GM21529 (cell line): ENCODE measurements around the gene XYLT1.
"Not testable (repeated sequence)": the region's sequence is repeated elsewhere in the genome, so short reads cannot be mapped to it uniquely, and the experiment has no call there.

Experiments
- ATAC-seq: cut with Tn5 transposase; IDR thresholded peaks from one replicate; pipeline ENCODE4 v1.9.1; 2021; ENCODE audit not compliant: unreplicated experiment

The XYLT1 gene

GRCh38 chr16:17340804-17341203, 130.0 kb downstream of the XYLT1 start:
- ATAC-seq = no peak

DNA sequence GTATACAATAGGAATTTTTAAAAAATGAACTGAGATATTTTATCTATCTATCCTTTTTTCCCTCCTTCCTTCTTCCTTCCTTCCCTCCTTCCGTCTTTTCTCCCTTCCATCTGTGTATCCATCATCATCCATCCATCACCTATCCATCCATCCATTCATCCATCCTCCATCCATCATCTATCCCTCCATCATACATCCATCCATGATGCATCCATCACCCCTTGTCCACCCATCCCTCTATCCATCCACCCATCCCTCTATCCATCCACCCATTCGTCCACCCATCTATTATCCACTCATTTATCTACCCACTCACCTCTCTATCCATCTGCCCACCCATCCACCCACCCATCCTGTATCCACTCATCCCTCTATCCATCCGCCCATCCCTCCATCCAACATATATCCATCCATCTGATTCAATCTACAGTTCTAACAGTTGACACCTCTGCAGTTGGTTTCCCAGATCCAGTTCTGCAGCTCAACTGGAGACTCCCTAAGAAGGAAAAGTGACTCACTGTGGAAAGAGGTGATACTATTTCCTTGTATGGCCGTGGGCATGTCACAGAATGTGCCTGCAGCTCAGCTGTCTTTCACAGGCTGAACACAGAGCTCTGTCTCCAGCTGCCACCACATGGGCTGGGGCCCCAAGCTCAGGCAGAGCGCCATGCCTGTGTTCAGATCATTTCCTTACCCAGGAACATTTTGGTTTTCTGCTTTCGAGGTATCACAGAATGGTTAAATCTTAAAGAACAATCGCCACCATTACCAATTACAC, 130.8 kb downstream of the XYLT1 start:
- no peak for ATAC-seq

DNA sequence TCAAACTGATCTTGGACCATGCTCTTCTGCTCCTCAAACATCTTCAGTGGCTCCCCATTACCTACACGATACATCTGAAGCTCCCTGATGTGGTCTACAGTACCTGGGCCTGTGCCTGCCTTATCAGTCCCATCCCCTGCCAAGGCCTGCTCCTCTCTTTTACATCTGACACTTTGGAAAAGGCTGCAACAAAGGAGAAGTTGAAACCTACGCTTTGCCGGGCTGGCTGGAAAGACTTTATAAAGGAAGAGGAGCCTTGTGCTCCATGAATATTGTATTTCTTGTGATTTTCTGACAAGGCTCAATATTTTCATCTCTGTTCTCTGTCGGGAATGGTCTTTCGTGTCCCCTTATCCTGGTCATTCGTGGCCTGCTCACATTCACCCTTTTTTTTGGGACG, 132.5 kb downstream of the XYLT1 start:
- ATAC-seq = no peak

- ATAC-seq = no peak
These were observed 134.2 kb downstream of the XYLT1 start for GRCh38 chr16:17336530-17336900.

- no peak for ATAC-seq
These were observed 134.8 kb downstream of the XYLT1 start for GRCh38 chr16:17335826-17336529.

- not testable (repeated sequence) for ATAC-seq
These were observed 135.4 kb downstream of the XYLT1 start for GRCh38 chr16:17335406-17335805.

DNA sequence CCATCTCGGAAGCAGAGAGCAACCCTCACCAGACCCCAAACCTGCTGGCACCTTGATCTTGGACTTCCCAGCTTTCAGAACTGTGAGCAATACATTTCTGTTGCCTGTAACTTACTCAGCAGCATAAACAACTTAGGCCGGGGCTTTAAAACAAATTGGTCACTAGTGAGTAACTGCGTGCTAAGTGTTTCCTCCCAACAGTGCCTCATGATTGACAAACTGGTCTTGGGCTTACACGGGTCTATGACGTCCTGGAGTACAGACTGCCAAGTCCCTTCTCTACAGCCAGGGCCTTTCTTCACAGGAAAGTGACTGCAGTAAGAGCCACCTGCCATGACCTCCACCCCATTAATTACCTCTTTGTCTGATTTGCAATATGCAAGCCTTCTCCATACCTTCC, 136.7 kb downstream of the XYLT1 start:
- no peak for ATAC-seq

- ATAC-seq = no peak
These were observed 137.5 kb downstream of the XYLT1 start for GRCh38 chr16:17333229-17333628.

- no peak for ATAC-seq
These were observed 138.8 kb downstream of the XYLT1 start for GRCh38 chr16:17331991-17332390.

DNA sequence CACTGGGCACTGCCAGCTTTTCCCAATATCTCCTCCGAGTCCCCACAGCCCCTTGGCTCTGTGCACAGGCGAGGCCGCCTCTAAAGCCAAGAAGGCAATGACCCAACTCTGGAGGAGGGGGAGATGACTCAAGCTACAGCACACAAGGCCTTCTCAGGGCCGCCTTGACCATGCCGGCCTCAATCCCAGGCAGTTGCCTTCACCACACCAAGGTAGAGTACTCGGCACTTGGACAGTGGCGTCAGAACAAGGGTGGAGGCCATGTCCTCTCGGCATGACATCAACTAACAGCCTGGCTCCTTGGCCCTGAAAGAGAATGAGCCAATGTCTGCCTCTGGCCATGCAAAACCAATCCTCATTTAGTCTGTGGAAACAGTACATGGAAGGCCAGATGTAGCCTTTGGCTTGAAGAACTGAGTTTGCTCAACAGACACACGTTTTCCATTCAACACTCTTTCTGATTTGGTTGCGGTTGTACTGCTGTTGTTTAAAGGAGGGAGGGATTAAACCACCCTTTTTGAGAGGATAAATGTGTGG, 139.6 kb downstream of the XYLT1 start:
- ATAC-seq = no peak

GRCh38 chr16:17330044-17330443, 140.7 kb downstream of the XYLT1 start:
- ATAC-seq = no peak

DNA sequence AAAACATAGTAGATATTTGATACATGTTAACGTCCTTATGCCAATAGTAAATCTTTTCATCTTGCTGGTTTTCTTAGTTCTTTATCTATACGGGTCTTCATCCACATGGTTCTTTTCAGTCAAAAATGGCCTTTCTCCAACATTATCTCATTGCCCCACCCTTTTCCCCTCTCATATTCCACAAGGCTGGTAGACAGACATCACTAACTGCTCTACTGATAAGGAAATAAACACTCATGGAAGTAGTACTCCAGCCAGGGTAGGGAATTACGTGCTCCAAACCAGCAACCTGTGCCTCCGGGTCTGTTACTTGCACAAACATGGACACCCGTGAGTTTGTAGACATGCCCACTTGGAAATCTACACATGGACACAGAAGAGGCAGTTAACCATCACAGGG, 141.4 kb downstream of the XYLT1 start:
- ATAC-seq = no peak

- ATAC-seq = no peak
These were observed 141.8 kb downstream of the XYLT1 start for GRCh38 chr16:17328932-17329331.

DNA sequence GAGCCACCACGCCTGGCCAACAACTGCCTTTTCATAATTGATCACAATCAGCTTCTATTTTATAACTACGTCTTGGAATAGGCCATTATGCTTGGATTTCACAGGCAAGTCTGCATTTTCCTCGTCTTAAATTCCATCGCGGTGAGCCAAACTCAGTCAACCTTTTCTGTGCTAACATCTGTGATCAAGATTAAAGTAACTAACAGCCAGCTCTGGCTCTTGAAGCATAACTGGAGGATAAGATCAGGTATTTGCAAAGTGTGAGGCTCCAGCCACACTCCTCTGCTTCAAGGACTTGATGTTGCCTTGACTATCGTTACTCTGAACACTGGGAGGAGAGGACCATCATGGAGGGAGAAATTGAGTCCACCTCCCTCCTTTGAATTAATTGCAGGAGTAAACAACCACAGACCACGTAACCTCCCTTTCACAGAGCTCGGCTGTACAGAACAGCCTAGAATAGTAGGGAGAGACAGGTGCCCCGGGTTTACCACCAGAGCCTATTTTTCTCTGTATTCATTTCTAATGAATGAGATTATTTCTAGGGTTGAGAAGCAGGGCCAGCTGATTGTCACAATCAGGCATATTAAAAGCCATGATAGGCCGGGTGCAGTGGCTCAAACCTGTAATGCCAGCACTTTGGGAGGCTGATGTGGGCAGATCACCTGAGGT, 143.0 kb downstream of the XYLT1 start:
- no peak for ATAC-seq

DNA sequence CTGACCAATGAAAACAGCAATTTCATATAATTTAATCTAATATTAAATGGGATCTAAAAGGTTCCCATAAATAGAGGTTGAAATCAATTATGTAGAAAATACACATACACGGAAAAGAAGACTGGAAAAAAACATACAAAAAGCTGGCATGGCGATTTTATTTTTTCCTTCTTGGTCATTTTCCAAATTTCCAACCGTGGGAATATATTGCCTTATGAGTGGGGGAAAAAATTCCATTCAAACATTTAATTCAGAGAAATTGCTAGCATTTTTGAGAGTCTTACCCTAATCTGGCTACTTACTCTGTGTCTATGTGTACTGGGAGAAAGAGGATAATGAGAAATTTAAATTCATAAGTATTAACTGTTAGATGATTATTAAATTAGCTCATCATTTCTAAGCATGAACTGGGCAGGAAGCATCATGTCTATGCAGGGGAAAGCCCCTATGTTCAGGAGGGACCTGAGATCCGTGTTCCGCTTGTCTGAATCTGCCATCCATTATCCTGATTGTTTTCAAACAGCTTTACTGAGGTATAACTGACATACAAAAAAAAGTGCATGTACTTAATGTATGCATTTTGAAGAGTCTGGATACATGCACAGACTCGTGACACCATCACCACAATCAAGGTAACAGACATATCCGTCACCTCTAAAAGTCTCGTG, 145.2 kb downstream of the XYLT1 start:
- no peak for ATAC-seq

DNA sequence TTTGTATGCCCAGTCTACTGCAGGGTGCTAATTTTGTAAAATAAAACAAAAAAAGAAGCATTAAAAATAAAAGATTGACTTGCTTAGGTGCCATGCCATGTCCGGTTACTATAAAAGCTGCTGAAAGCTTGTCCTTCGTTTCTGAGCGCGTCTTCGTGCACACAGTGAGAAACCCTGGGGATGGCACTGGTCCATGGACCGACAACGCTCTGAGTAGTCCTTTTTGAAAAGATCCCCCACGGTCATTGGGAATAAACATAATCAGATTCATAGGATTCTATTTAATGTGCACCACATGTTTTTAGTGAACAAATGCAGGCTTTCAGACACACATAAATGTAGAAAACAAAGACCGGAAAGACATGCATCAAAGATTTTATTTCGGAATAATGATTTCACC, 146.3 kb downstream of the XYLT1 start:
- no peak for ATAC-seq

DNA sequence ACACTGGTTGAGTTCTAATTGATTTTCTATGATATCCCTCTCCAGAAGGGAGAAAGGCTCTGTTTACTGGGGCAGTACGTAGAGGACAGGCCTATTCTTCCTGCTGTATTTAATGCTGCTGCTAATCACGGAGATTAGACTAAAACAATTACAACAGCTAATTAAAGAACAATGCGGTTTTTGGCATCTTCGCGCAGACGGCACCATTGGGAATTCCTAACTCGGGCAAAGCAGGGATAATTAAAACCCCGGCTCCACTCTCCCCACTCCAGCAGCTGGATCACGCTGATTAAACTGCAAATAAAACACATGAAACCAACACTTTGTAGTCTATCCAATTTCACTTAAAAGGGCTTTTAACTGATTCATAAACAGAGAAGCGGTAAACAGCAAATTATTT, 147.6 kb downstream of the XYLT1 start:
- ATAC-seq = no peak

GRCh38 chr16:17321824-17322223, 148.9 kb downstream of the XYLT1 start:
- no peak for ATAC-seq

DNA sequence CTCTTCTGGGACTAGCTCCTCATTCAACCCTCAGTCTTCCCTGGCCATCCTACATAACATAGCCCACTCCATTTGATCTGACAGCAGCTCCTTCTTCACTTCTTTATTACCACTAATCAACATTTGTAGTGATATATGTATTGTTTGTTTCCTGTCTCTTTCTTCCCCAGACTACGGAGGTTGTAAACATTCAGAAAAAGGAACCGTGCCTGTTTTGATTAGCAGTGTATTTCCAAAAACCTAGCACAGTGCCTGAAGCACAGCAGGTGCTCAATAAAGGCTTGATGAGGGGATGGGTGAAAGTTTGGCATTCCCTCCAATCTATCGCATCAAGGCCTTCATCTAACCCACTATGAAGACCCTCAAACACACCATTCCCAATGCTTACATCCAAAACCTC, 150.8 kb downstream of the XYLT1 start:
- ATAC-seq = no peak

DNA sequence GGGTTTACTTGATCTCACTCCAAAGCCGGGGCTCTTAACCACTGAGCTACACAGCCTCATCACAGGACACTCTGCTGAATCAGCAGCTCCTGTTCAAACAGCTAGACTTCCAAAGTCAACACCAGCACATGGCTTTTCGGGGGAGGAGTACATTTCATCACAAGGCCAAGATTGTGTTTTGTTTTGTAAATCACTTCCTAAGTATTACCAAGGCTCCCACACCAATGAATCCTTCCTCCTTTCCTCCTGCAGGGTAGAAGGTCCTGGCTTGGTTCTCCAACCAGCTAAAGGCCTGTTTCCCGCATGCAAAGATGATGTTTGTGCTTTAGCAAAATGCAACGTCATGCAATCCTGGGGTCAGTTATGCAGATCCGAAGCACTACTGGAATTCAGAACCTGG, 152.5 kb downstream of the XYLT1 start:
- no peak for ATAC-seq

- no peak for ATAC-seq
These were observed 154.8 kb downstream of the XYLT1 start for GRCh38 chr16:17316005-17316404.
